ENCODE measurements around the gene IRF2BP2.

GRCh38 chr1:234593771-234594504, 16.0 kb downstream of the IRF2BP2 start:
- no peak for TF ChIP-seq TCF12 (IDR thresholded peaks at IDR 0.05; ENCODE audit: low read depth)
- TF ChIP-seq EP300 (IDR thresholded peaks at IDR 0.05; ENCODE audit: borderline replicate concordance) = no peak
- no peak for TF ChIP-seq REST (IDR thresholded peaks at IDR 0.05; ENCODE audit: low read depth)
- TF ChIP-seq RAD21 (IDR thresholded peaks at IDR 0.05; ENCODE audit: low read depth) = no peak
- TF ChIP-seq YY1 (IDR thresholded peaks at IDR 0.05; ENCODE audit: low read depth) = no peak
